Cerebellar cortex (tissue), 1 donor: ENCODE data around the gene SERPING1.
A peak's percentile ranks its signal among the peaks of the same experiment; 100 is the strongest.

Source experiments
- DNase-seq: peaks from one replicate; pipeline ENCODE4 v3.0.0-alpha.2; 2015; ENCODE audit warnings: low spot score

Gene SERPING1

DNA sequence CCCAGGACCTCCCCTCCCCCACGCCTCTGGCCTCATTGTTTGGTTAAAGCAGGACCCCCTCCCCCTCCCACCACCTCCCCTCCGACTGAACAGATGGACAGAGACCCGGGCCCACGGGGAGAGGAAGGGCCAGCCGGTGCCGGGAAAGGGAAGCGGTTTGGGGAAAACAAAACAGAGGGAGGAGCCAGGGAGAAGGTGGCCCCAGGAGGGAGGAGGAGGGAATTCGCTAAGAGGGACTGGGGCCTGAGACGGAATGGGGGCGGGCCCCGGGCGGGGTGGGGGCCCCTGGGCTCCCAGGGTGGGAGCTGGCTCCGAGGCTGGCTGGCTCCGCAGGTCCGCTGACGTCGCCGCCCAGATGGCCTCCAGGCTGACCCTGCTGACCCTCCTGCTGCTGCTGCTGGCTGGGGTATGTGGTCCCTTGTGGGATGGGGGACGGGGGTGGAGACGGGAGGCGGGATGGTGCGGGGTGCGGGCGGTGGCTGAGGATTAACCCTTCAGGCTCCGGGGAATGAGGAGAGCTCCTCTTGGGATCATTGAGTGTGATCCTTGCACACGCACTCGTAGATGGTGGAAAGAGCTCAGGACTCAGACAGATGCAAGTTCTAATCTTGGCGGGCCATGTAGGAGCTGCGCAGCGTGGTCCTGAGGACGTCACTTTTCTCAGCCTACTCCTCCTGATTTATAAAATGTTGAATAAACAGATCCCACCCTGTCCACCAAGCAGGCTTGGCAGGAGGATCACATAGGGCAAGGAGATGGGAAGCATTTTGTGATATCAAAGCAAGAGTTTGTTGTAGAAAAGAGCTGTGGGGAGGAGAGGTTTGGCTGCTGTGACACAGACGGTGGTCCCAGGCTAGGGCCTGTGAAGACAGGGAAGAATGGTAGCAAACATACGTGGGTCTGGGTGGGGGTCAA lies 688 bp downstream of the SERPING1 start:
- peak; percentile 85 for DNase-seq

DNA sequence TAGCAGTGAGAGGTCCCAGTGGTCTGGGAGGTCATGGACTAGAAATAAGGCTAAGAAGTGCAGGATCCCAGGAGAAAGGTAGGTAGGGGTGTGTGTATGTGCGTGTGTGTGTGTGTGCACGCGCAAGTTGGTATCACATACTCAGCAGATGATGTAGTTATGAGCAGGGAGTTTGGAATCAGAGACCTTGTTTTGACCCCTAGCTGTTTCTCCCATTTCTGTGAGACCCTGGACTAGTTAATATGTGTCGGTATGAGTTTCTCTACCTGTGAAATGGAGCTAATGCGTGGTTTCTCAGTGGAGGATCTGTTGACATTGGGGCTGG lies 1.3 kb downstream of the SERPING1 start:
- peak; percentile 25 for DNase-seq

DNA sequence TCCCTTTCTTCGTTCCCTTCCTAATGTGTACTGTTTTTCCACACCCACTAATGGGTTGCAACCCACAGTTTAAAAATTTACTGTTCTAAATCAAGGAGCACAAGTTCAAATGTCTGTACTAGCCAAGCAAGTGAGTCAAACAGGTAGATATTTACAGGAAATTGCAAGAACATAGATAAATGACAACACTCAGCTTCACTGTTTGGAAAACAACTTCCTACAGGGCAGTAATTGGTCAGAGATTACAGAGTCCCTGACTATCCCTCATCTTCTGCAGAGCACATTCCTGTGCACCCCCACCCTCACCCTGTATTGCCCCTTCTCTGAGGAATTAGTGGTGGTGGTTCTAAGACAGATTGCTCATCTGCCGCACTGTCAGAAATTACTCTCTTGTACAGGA lies 1.9 kb downstream of the SERPING1 start:
- DNase-seq: peak; percentile 29

DNA sequence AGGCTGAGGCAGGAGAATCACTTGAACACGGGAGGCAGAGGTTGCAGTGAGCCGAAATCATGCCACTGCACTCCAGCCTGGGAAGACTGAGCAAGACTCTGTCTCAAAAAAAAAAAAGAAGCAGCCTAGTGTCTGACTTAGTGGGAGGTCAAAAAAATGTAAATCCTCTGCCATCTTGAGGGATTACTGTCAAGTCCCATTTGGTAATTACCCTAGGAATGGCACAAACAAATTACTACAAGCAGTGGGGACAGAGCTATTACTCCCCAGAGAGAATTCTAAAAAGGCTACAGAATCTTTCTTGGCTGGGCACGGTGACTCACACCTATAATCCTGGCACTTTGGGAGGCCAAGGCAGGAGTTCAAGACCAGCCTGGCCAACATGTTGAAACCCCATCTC lies 3.8 kb downstream of the SERPING1 start:
- no peak for DNase-seq

DNA sequence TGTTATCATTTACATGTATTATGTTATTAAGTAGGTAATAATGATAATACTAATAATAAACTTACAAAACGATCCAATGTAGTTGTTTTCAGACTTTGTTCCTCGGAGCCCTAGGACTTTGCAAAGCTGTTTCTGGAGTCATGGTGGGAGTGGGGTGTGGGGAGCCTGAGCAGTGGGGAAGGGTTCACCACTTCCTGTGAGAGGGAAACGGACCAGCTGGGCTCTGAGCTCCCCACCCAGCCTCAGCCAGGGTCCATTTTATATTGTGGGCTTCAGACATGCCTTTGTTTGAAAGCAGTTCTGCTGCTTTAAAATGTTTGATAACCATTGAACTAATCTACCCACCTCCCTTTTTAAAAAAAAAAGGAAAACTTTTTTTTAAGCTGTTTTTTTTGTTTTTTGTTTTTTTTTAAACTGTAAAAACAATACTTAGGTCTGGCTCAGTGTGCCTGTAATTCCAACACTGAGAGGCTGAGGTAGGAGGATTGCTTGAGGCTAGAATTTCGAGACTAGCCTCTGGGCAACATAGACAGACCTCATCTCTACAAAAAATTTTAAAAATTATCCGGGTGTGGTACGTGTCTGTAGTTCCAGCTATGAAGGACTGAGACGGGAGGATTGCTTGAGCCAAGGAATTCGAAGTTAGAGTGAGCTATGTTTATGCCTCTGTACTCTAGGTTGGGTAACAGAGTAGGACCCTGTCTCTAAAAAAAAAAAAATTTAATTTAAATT lies 7.0 kb downstream of the SERPING1 start:
- no peak for DNase-seq

DNA sequence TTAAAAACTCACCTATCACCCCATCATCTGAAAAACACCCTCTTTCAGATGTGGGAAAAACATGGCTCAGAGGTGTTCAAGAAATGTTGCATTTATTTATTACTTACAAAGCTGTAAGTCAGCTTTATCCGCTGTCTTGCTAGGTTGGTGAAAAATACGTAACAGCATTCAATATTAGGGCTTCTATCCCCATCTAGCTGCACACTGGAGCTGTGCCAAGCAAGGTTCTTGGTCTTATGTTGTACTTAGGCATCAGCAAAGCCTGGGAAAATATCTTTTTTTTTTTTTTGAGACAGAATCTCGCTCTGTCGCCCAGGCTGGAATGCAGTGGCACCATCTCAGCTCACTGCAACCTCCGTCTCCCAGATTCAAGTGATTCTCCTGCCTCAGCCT lies 7.5 kb downstream of the SERPING1 start:
- DNase-seq: peak; percentile 14

DNA sequence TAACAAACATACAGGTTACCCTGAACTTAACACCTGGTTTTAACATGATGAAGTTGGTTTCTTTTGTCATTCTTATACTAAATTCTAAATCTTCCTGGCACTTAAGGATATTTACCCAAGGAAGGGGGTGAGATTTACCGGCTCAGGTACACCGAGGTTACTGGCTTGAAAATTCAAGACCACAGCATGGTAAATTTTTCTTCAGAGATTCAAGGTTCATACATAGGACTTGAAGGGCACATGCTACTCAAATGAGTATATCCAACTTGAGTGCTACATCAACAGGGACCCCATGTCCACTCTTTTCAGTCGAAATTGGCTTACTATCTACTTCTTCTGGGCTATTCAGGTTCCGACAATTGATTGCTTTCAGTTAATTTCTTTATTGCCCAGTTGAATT lies 12.7 kb downstream of the SERPING1 start:
- DNase-seq: no peak

DNA sequence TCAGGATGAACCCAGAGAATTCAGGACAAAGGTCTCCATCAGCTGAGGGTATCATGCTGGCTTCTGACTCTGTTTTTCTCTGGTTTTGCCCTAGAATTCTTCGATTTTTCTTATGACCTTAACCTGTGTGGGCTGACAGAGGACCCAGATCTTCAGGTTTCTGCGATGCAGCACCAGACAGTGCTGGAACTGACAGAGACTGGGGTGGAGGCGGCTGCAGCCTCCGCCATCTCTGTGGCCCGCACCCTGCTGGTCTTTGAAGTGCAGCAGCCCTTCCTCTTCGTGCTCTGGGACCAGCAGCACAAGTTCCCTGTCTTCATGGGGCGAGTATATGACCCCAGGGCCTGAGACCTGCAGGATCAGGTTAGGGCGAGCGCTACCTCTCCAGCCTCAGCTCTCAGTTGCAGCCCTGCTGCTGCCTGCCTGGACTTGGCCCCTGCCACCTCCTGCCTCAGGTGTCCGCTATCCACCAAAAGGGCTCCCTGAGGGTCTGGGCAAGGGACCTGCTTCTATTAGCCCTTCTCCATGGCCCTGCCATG lies 16.8 kb downstream of the SERPING1 start:
- DNase-seq: no peak

DNA sequence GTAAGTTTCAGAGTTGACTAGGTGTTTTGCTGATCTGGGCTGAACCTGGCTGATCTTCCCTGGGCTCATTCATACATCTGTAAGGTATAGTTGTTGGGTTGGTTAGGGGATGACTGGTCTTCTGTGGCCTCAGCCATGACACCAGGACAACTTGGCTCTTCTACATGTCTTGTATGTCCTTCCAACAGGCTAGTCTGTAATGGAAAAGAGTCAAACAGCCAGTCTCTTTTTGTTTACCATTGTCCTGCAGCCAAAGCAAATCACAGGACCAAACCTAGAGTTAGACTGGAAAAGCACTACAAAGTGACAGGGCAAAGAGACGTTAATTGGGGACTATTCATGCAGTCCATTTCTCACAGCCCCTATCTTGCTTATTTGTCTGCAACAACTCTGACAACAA lies 17.8 kb downstream of the SERPING1 start:
- DNase-seq: no peak

DNA sequence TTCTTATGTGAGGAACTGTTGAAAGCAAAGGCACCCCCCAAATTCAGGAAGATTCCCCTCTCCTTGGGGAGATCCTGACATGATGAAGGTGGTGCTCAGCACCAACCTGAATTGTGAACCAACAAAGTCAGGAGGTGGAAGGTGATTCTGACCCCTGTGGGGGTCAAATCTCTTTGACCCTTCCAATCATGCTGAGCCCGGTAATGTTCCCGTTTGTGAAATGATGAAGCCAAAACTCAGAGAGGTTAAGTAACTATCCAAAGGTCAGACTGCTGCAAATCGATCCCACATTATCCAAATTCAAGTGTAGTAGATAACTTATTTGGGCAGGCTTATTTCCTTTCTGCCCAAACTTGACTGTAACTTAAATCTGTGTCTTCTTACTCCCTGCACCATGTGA lies 19.1 kb downstream of the SERPING1 start:
- DNase-seq: no peak

DNA sequence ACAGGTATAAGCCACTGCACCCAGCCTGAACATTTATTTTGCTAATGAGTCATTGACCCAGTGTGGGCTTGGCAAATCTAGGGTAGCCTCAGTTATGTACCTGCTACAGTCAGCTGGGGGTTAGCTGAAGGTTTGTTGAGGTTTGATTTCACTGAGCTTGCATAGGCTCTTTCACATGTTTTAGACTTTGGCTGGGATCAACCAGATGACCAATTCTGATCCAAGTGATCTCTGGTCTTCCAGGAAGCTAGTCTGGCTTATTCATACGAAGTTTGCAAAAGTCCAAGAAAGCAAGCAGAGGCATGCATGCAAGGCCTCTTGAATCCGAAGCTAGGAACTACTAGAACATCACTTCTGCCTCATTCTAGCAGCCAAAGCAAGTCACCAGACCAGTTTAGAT lies 21.0 kb downstream of the SERPING1 start:
- DNase-seq: no peak

DNA sequence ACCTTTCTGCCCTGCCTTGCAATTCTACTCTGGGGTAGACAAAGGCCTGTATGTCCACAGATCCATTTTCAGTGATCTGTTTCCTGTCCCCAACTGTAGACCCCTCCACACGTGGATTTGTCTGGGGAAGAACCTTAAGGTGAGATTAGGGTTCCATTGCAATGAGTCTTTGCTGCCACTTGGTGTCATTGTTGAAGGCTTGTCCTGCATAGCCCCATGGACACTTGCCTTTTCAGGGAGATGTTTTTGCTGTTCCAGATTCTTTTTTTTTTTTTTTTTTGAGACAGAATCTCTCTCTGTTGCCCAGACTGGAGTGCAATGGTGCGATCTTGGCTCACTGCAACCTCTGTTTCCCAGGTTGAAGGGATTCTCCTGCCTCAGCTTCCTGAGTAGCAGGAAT lies 21.8 kb downstream of the SERPING1 start:
- no peak for DNase-seq

DNA sequence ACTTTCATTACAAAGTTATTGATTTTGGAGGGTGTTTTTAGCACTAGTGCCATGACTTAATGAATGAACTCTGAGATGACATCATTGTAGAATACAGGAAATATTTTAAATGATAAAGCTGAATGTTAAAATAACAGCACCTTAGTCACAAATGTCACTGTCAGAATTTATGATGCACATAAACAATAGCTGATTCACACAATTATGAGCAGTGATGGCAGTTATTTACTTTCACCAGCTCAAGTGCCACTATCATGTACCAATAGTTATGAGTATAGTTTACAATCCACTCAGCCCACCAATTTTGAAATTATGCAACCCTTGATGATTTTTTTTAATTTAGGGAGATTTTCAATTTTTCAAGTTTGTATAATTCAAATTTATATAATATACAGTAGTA lies 23.0 kb downstream of the SERPING1 start:
- no peak for DNase-seq

DNA sequence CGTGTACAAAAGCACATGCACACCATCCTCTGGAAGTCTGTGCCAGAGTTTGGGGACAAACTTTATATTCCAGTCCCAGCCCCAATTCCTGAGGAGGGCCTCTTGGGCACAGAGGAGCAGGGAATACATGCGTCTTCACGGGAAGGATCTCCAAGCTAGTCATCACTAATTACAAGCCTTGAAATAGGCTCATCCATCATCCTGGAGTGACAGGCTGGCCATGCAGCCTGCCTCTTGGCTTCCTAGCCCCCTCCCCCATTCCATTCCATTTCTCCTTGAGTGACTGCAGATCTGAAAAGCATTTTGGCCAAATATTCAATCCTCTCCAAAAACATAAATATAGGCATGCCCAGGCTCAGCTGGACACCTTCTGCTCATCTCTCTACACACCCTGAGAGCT lies 24.8 kb downstream of the SERPING1 start:
- DNase-seq: no peak

DNA sequence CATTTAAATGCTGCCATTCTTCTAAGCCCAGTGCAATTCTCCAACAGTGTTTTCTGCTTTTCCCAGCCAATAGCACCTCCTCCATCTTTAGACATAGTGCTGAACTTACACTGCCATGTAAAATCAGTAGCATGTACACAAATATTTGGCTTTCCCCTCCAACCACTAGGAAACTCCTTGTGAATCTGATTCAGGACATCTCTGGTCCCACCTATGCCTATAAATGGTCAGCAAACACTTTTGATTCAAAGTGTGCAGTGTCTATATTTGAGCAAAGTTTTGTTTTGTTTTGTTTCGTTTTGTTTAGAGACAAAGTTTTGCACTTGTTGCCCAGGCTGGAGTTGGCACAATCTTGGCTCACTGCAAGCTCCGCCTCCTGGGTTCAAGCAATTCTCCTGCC lies 27.4 kb downstream of the SERPING1 start:
- DNase-seq: no peak

DNA sequence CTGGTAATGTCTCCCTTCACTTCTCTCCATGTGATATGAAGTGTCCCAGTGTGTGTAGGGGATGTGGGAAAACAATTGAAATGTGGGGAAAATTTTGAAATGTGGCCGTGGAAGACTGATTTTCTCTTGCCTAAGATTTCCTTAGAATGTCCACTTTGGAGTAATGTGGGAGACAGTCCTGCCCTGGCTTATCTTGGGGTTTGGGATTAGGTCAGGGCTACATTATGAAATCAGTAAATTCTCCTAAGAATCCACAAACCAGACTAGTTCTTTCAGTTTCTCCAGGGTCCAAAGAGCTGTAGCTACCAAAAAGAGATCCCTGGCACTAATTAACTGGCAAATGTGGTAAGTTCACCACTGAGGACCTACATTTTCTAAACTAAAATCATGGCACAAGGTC lies 29.4 kb downstream of the SERPING1 start:
- no peak for DNase-seq

DNA sequence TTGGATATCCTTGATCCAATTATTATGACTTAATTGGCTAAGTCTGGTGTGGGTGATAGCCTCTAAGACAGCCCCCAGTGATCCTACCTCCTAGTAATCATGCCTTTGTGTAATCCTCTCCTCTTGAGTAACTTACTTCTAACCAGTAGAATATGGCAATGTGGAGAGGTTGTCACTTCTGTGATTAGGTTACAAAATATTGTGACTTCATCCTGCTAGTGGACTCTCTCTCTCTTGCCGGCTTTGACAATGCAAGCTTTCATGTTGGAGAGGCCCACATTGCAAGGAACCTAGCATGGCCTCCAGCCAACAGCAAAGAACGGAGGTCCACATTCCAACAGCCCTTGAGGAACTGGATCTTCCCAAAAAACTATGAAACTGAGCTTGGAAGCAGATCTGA lies 32.7 kb downstream of the SERPING1 start:
- DNase-seq: no peak

DNA sequence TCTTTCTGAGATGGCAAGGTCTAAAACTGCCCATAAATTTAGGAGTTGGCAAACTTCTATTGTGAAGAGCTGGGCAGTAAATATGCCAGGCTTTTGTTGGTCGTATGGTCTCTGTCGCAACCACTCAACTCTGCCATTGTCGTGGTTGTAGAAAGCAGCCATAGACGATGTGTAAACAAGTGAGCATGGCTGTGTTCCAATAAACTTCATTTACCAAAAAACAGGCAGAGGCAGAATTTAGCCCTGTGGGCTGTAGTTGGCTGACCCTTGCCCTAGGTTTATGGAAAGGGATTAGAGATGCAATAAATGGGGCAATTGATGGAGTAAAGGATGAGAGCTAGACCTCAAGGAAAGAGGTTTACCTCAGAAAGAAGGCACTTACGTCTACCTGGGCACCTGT lies 34.6 kb downstream of the SERPING1 start:
- no peak for DNase-seq

DNA sequence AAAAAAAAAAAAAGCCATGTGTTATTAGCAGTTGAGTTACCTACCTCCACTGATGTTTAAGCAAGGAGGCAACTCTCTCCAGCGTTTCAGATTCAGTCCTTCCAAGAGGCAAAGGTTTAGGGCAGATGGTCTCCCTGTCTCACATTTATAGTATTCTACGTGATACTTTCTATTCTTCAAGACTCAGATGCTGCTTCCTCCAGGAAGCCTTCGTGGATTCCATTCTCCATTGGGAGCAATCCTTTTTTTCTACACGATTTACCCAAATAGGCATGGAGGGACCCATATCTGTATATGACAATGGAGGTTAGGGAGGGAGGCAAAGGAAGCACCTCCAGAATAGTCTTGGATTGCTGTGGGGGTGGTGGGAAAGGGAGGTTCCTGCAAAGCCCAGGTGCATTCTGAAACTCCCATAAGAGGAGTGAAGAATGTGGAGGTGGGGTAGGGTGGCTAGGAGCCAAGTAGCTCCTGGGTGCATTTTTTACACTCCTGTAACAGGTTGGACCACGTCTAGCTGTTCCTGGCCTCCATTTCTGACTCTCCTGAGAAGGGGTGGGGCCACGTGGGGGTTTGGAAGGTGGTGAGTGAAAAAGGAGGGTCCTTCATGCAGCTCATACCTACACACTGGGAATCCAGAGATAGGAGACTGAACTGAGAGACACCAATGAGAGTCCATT lies 36.0 kb downstream of the SERPING1 start:
- no peak for DNase-seq

DNA sequence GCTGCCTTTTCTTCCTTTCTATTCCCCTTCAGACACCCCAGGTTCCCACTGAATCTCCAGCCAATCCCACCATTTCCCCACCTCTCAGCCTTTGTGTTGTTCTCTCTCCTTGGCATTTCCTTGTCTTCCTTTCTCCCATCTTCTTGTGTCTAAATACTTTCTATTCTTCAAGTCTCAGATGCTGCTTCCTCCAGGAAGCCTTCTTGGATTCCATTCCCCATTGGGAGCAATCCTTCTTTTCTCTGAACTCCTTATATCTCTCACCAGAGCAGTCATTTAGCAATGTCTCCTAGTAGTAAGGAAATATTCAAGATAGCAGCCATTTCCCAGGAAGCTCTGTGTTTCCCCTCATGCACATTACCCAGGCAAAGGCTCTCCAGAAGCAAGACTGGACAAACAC lies 36.8 kb downstream of the SERPING1 start:
- DNase-seq: no peak

DNA sequence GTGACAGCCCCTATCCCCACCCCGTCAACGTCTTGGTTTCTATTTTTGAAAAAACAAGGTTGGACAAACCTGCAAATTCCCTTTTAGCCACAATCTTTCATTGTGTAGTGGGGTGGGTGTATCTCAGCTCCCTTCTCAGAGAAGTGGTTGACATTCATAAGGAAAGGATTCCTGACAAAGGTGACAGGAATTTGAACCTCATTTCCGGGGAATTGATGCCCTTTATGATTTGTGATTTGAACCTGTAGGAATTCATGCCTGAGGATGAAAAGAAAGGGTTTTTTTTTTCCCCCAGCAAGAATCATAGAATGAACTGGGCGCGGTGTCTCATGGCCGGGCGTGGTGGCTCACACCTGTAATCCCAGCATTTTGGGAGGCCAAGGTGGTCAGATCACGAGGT lies 37.8 kb downstream of the SERPING1 start:
- no peak for DNase-seq

DNA sequence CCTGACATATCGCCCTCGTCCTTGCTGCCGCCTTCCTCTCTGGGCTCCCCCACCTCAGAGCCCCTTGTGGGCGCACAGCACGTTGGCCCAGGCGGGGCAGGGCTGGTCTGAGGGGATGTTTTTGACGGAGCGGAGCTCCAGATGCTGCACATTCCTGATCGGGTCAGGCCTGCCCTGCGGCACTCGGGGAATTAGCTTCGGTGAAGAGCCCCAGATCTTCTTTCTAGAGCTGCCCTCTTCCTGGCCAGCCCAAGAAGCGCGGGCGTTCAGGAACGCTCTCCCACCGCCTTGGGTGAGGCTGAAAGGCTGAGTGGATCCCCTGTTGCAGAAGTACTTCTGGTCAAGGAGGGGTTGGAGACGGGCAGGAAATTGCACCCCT lies 40.1 kb downstream of the SERPING1 start:
- DNase-seq: no peak
